ENCODE results near the gene EXOC2.

GRCh38 chr6:700490-700889, 7.6 kb upstream of the EXOC2 start:
- TF ChIP-seq OSR1 (CRISPR knock-in tag; IDR thresholded peaks at IDR 0.05) (no peak), ARNTL (CRISPR knock-in tag; IDR thresholded peaks at IDR 0.05; ENCODE audit: borderline replicate concordance, low read depth) (no peak), CREB5 (CRISPR knock-in tag; IDR thresholded peaks at IDR 0.05; ENCODE audit: low read depth) (no peak), PATZ1 (CRISPR knock-in tag; IDR thresholded peaks at IDR 0.05; ENCODE audit: borderline replicate concordance) (no peak), ZFP30 (CRISPR knock-in tag; IDR thresholded peaks at IDR 0.05) (no peak), RARB (CRISPR knock-in tag; IDR thresholded peaks at IDR 0.05) (no peak), GLIS3 (CRISPR knock-in tag; IDR thresholded peaks at IDR 0.05) (no peak), ZFP3 (CRISPR knock-in tag; IDR thresholded peaks at IDR 0.05) (no peak), SNAI2 (CRISPR knock-in tag; IDR thresholded peaks at IDR 0.05) (no peak)

All from SK-N-SH treated with all-trans-retinoic acid at 6 μM for 48 hours (cell line).